Neural cell (in vitro differentiated cells): ENCODE measurements around the gene HSPA12A. TPM values are rescaled to one million over a fixed set of nuclear protein-coding genes. Genes with fewer than 3 reads are reported as not detected.

ENCODE experiments used
- H2AFZ ChIP-seq: fragments of 200-600, 300-800 bp; sonication (generic), shearing (Covaris generic); 2 replicates; pipeline ENCODE4 v1.6.0; 2014; ENCODE audit warnings: low read depth, mild to moderate bottlenecking, antibody characterized with exemption, low read length, moderate library complexity
- H3F3A ChIP-seq: fragments of 200-600 bp; shearing (Covaris generic); 2 replicates; pipeline ENCODE4 v1.6.1; 2016; ENCODE audit warnings: mild to moderate bottlenecking, moderate library complexity, mixed read lengths, antibody characterized with exemption, low read length; ENCODE audit not compliant: insufficient read depth, poor library complexity, severe bottlenecking
- H3K27ac ChIP-seq: fragments of 200-600, 300-800 bp; sonication (generic), shearing (Covaris generic); 2 replicates; pipeline ENCODE4 v1.5.1; 2014; ENCODE audit warnings: mild to moderate bottlenecking, low read length, moderate library complexity
- H3K27me3 ChIP-seq: fragments of 300-800, 200-600 bp; sonication (generic), shearing (Covaris generic); 2 replicates; pipeline ENCODE4 v1.6.0; 2014; ENCODE audit warnings: mild to moderate bottlenecking, low read depth, low read length, moderate library complexity; ENCODE audit not compliant: insufficient read depth
- H3K36me3 ChIP-seq: fragments of 300-800, 200-600 bp; sonication (generic), shearing (Covaris generic); 2 replicates; pipeline ENCODE4 v1.5.1; 2014; ENCODE audit warnings: mild to moderate bottlenecking, antibody characterized with exemption, low read length, moderate library complexity; ENCODE audit not compliant: insufficient read depth
- H3K4me2 ChIP-seq: fragments of 300-800, 200-600 bp; sonication (generic), shearing (Covaris generic); 2 replicates; pipeline ENCODE4 v1.6.0; 2014; ENCODE audit warnings: mild to moderate bottlenecking, low read length
- H3K4me3 ChIP-seq: fragments of 300-800, 200-600 bp; sonication (generic), shearing (Covaris generic); 2 replicates; pipeline ENCODE4 v1.5.1; 2014; ENCODE audit warnings: mild to moderate bottlenecking, low read length, moderate library complexity
- H3K79me2 ChIP-seq: fragments of 200-600 bp; shearing (Covaris generic); replicated peaks from 2 replicates; pipeline ENCODE4 v1.6.0; 2014; ENCODE audit warnings: mild to moderate bottlenecking, low read length, moderate library complexity; ENCODE audit not compliant: insufficient read depth
- H3K9ac ChIP-seq: fragments of 300-800, 200-600 bp; sonication (generic), shearing (Covaris generic); 2 replicates; pipeline ENCODE4 v1.6.1; 2016; ENCODE audit warnings: mild to moderate bottlenecking, low read length, mixed read lengths
- H3K9me2 ChIP-seq: fragments of 200-600 bp; shearing (Covaris generic); 2 replicates; pipeline ENCODE4 v1.6.1; 2016; ENCODE audit warnings: mild to moderate bottlenecking, low read length, mixed read lengths; ENCODE audit not compliant: insufficient read depth
- H3K9me3 ChIP-seq: fragments of 200-600, 300-800 bp; sonication (generic), shearing (Covaris generic); 2 replicates; pipeline ENCODE4 v1.6.1; 2016; ENCODE audit warnings: mild to moderate bottlenecking, mixed run types, low read length, moderate library complexity, mixed read lengths
- H4K20me1 ChIP-seq: fragments of 200-600 bp; shearing (Covaris generic); 2 replicates; pipeline ENCODE4 v1.6.1; 2016; ENCODE audit warnings: mild to moderate bottlenecking, mixed run types; ENCODE audit not compliant: insufficient read depth
- CTCF ChIP-seq: fragments of 450-650 bp; IDR thresholded peaks from 2 replicates; pipeline ENCODE4 v1.5.1; 2014; ENCODE audit warnings: antibody characterized with exemption, mild to moderate bottlenecking, moderate library complexity; ENCODE audit not compliant: poor library complexity, severe bottlenecking
- EP300 ChIP-seq: fragments of 450-650 bp; conservative IDR thresholded peaks from 2 replicates; pipeline ENCODE4 v1.6.1; 2014; ENCODE audit warnings: antibody characterized with exemption, mild to moderate bottlenecking, moderate library complexity; ENCODE audit not compliant: poor library complexity, severe bottlenecking
- EZH2 ChIP-seq: fragments of 200-600, 300-800 bp; shearing (Covaris generic), sonication (generic); IDR thresholded peaks from 2 replicates; pipeline ENCODE4 v1.6.1; 2014; ENCODE audit warnings: antibody characterized with exemption, low read length, borderline replicate concordance, mild to moderate bottlenecking; ENCODE audit not compliant: insufficient read depth, poor library complexity, severe bottlenecking
- MXI1 ChIP-seq: fragments of 450-650 bp; conservative IDR thresholded peaks from 2 replicates; pipeline ENCODE4 v1.6.1; 2014; ENCODE audit warnings: antibody characterized with exemption, mild to moderate bottlenecking; ENCODE audit not compliant: poor library complexity, severe bottlenecking
- POLR2AphosphoS5 ChIP-seq: IDR thresholded peaks from 2 replicates; pipeline ENCODE4 v1.6.1; 2012
- RAD21 ChIP-seq: fragments of 450-650 bp; conservative IDR thresholded peaks from 2 replicates; pipeline ENCODE4 v1.6.1; 2014; ENCODE audit warnings: antibody characterized with exemption, mild to moderate bottlenecking, moderate library complexity
- REST ChIP-seq: IDR thresholded peaks from 2 replicates; pipeline ENCODE4 v1.6.1; 2012; ENCODE audit warnings: borderline replicate concordance
- SMC3 ChIP-seq: fragments of 450-650 bp; conservative IDR thresholded peaks from 2 replicates; pipeline ENCODE4 v1.6.1; 2014; ENCODE audit warnings: antibody characterized with exemption, mild to moderate bottlenecking, moderate library complexity; ENCODE audit not compliant: poor library complexity
- TAF1 ChIP-seq: IDR thresholded peaks from 2 replicates; pipeline ENCODE4 v1.6.1; 2012; ENCODE audit warnings: low read depth
- polyA plus RNA-seq: library from polyadenylated mRNA; depleted of rRNA; stranded (reverse); fragments of >200 nt; gene quantifications from 2 replicates; pipeline ENCODE4 v1.2.3, GENCODE V29; 2014

HSPA12A gene
- polyA plus RNA-seq, 1 donor from 2014 or later = 5.9 TPM

GRCh38 chr10:116763440-116763839 lies 21.1 kb upstream of the HSPA12A start:
- no peak overlapping the region for H2AFZ ChIP-seq
- TF ChIP-seq EZH2 (no peak), EP300 (no peak), MXI1 (no peak), RAD21 (no peak), REST (no peak), CTCF (no peak), TAF1 (no peak), SMC3 (no peak), POLR2AphosphoS5 (no peak)
- no peaks in the 10 kb centered on the region for H3K27me3 ChIP-seq
- no peak overlapping the region for H3K9ac ChIP-seq
- no peaks in the 10 kb centered on the region for H3K9me2 ChIP-seq
- no peaks in the 10 kb centered on the region for H3K79me2 ChIP-seq
- H3K36me3 ChIP-seq = no peaks in the 10 kb centered on the region
- no peaks in the 10 kb centered on the region for H4K20me1 ChIP-seq
- no peaks in the 10 kb centered on the region for H3F3A ChIP-seq
- H3K27ac ChIP-seq = no peak overlapping the region
- no peak overlapping the region for H3K4me2 ChIP-seq
- no peaks in the 10 kb centered on the region for H3K9me3 ChIP-seq
- H3K4me3 ChIP-seq = no peak overlapping the region

- no peaks in the 10 kb centered on the region for H3K79me2 ChIP-seq
- H3K9ac ChIP-seq = no peak overlapping the region
- H3K36me3 ChIP-seq = no peaks in the 10 kb centered on the region
- TF ChIP-seq SMC3 (no peak), MXI1 (no peak), POLR2AphosphoS5 (no peak), RAD21 (no peak), EZH2 (no peak), CTCF (no peak), TAF1 (no peak), EP300 (no peak), REST (no peak)
- H3K4me2 ChIP-seq = no peak overlapping the region
- H3K27me3 ChIP-seq = no peaks in the 10 kb centered on the region
- H3K27ac ChIP-seq = no peak overlapping the region
- no peaks in the 10 kb centered on the region for H3K9me3 ChIP-seq
- H2AFZ ChIP-seq = no peak overlapping the region
- no peaks in the 10 kb centered on the region for H4K20me1 ChIP-seq
- no peak overlapping the region for H3K4me3 ChIP-seq
- no peaks in the 10 kb centered on the region for H3F3A ChIP-seq
- no peaks in the 10 kb centered on the region for H3K9me2 ChIP-seq
These were observed 19.5 kb upstream of the HSPA12A start for GRCh38 chr10:116761883-116762282.
